HFFc6 (cell line): Measurements from ENCODE around the gene KCNH4. TPM values are rescaled to one million over a fixed set of nuclear protein-coding genes. Genes with fewer than 3 reads are reported as not detected.
A peak's percentile ranks its signal among the peaks of the same experiment; 100 is the strongest.

Experiments
- DNase-seq: peaks from one replicate; pipeline ENCODE4 v3.0.0-alpha.2; 2018
- H3K27ac Mint-ChIP-seq: 2 replicates; pipeline ENCODE4 v1.8.0; 2020; ENCODE audit warnings: mild to moderate bottlenecking, mixed read lengths
- H3K27me3 Mint-ChIP-seq: 2 replicates; pipeline ENCODE4 v1.8.0; 2021; ENCODE audit warnings: mild to moderate bottlenecking, moderate library complexity, mixed read lengths; ENCODE audit not compliant: insufficient read depth
- H3K36me3 Mint-ChIP-seq: 2 replicates; pipeline ENCODE4 v1.8.0; 2021; ENCODE audit warnings: low read depth, mixed read lengths
- H3K4me1 Mint-ChIP-seq: 2 replicates; pipeline ENCODE4 v1.8.0; 2020; ENCODE audit warnings: low read depth, mixed read lengths
- H3K4me3 Mint-ChIP-seq: 2 replicates; pipeline ENCODE4 v1.8.0; 2020; ENCODE audit warnings: mild to moderate bottlenecking, moderate library complexity, mixed read lengths
- H3K9me3 Mint-ChIP-seq: 2 replicates; pipeline ENCODE4 v1.8.0; 2020; ENCODE audit warnings: mild to moderate bottlenecking, mixed read lengths
- long read RNA-seq: library from polyadenylated mRNA; unstranded; transcript quantifications from one replicate; pipeline ENCODE4 v2.0.0, GENCODE V29; 2019
- total RNA-seq, 6 experiments: library from RNA; stranded (reverse); fragmentation: NEBNext Ultra II Directional; extraction: Animal tissue kit (Norgen Biotek cat#: 25700); gene quantifications; 2 replicates in 1 of 6; 3 replicates in 5 of 6; pipeline ENCODE4 v1.2.3, GENCODE V29; 2021
- TF ChIP-seq, protein P1 (sequence below): fragments of 200-600 bp; sonication (generic); IDR thresholded peaks from 2 replicates; pipeline ENCODE4 v1.5.0; 2021; ENCODE audit warnings: antibody characterized with exemption, mild to moderate bottlenecking

Gene KCNH4
- total RNA-seq, result not detected
- long read RNA-seq, result 0 reads

DNA sequence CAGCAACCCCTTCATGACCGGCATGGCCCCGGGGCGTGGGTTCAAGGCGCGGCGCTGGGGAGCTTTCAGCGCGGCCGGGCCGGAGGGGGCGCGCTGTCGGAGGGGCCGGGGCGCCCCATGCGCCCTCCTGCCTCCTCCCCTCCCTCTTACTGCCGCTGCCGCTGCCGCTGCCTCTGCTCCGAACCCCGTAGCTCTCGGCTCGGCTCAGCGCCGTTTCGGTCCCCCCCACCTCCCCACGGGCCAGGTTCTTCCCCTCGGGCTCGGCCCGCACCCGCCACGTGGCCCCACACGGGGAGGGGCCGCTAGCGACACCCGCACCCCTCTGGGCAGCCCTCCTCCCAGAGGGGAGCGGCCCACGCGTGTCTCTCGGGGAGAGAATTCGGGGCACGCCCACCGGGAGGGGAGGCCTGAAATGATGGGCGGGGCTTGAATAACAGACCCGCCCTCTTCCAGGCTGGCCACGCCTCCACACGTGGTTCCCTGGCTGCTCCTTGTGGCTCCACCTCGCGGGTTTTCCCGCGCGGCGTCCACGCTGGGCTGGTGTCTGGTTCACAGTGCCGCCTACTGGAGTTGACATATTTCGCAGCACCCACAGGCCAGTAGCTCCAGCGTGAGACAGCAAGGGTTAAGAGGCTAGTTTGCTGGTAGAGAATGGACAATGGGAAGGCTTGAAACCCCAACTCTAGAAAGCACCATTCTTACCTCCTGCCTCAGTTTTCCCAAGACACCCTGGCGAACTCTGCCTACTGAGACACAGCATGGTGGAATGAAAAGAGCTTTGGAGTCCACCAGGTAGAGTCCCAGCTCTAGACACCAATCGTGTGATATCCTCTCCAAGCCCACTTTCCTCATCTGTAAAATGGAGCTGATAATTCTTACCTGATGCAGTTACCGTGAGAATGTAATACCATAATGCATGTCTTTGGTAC is at the start of gene KCNH4:
TSS of gene KCNH4 (minus strand) at position 221 of the 929 bp plus-strand sequence. CDS start at position 24, 197 bp downstream.
- Mint-ChIP-seq H3K36me3 (no peaks in the 10 kb centered on the region), H3K27me3 (peaks cover 20% of the 10 kb centered on the region), H3K9me3 (no peaks in the 10 kb centered on the region), H3K27ac (no peak within 1 kb of the TSS), H3K4me3 (no peak within 1 kb of the TSS), H3K4me1 (peaks cover 24% of the 10 kb centered on the region)
- TF ChIP-seq, protein P1, sequence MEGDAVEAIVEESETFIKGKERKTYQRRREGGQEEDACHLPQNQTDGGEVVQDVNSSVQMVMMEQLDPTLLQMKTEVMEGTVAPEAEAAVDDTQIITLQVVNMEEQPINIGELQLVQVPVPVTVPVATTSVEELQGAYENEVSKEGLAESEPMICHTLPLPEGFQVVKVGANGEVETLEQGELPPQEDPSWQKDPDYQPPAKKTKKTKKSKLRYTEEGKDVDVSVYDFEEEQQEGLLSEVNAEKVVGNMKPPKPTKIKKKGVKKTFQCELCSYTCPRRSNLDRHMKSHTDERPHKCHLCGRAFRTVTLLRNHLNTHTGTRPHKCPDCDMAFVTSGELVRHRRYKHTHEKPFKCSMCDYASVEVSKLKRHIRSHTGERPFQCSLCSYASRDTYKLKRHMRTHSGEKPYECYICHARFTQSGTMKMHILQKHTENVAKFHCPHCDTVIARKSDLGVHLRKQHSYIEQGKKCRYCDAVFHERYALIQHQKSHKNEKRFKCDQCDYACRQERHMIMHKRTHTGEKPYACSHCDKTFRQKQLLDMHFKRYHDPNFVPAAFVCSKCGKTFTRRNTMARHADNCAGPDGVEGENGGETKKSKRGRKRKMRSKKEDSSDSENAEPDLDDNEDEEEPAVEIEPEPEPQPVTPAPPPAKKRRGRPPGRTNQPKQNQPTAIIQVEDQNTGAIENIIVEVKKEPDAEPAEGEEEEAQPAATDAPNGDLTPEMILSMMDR, result peak; percentile 68
- peak; percentile 55 for DNase-seq

- H3K27me3 Mint-ChIP-seq, result no peaks in the 10 kb centered on the region
- H3K27ac Mint-ChIP-seq, result no peak overlapping the region
- H3K9me3 Mint-ChIP-seq, result no peaks in the 10 kb centered on the region
- H3K36me3 Mint-ChIP-seq, result peaks cover 5% of the 10 kb centered on the region; the same call in 1 of the 2 replicates
- TF ChIP-seq, protein P1, result no peak
- DNase-seq, result no peak
- H3K4me1 Mint-ChIP-seq, result peaks cover 39% of the 10 kb centered on the region
- H3K4me3 Mint-ChIP-seq, result no peak overlapping the region
These were observed 49.3 kb upstream of the KCNH4 start for GRCh38 chr17:42230225-42230624.

- peaks cover 27% of the 10 kb centered on the region for H3K4me1 Mint-ChIP-seq
- no peak overlapping the region; the same call in 1 of the 2 replicates for H3K27ac Mint-ChIP-seq
- H3K9me3 Mint-ChIP-seq, result no peaks in the 10 kb centered on the region
These were observed 47.1 kb upstream of the KCNH4 start for GRCh38 chr17:42227849-42228700.

DNA sequence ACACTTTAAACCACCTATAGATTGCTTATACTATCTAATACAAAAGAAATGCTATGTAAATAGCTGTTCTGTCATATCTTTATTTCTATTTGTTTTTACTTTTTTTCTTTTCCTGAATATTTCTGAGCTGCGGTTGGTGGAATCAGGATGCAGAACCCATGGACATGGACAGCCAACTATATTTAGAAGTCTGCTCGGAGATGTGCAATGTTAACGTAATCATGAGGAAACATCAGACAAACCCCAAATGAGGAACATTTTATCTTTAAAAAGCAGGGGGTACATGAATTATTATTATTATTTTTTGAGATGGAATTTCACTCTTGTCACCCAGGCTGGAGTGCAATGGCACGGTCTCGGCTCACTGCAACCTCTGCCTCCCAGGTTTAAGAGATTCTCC is 44.7 kb upstream of the KCNH4 start:
- TF ChIP-seq, protein P1, result no peak
- Mint-ChIP-seq H3K9me3 (no peaks in the 10 kb centered on the region), H3K4me1 (peaks cover 24% of the 10 kb centered on the region), H3K27ac (no peak overlapping the region), H3K36me3 (peaks cover 10% of the 10 kb centered on the region), H3K27me3 (no peaks in the 10 kb centered on the region; the same call in 1 of the 2 replicates), H3K4me3 (no peak overlapping the region)
- no peak for DNase-seq

More at GRCh38 chr17:42227849-42228700, 47.1 kb upstream of the KCNH4 start:
- Mint-ChIP-seq H3K27me3 (no peaks in the 10 kb centered on the region), H3K4me3 (no peak overlapping the region), H3K36me3 (peaks cover 5% of the 10 kb centered on the region; the same call in 1 of the 2 replicates)
- DNase-seq, result peak; percentile 11
- TF ChIP-seq, protein P1, result no peak

DNA sequence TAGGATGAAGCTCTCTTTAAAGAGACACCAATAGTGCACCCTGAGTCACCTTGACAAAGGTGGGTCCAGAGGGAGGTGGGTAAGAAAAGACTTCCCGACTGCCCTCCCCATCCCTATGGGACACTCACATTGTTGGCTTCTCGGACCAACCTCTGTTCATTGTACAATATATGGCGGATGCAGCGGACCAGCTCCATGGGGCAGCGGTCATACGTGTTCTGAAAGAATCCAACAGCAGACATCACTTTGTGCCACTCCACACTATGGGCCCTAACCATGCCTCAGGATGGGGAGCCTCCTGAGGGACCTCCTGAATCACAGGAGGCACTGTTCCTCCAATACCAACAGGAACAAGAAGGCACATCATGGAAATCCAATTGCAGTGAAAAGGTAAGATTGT is 43.7 kb upstream of the KCNH4 start:
- Mint-ChIP-seq H3K27me3 (no peaks in the 10 kb centered on the region; the same call in 1 of the 2 replicates), H3K27ac (no peak overlapping the region), H3K4me3 (no peak overlapping the region), H3K36me3 (peaks cover 10% of the 10 kb centered on the region), H3K9me3 (no peaks in the 10 kb centered on the region), H3K4me1 (peaks cover 24% of the 10 kb centered on the region)
- DNase-seq, result no peak
- TF ChIP-seq, protein P1, result no peak
